ENCODE results near the gene PRDM8. TPM values are rescaled to one million over a fixed set of nuclear protein-coding genes. Genes with fewer than 3 reads are reported as not detected.

Gene PRDM8
- total and polyA plus RNA-seq, 2 of the 8 experiments (the other 6 are each of a cell fraction or from before 2014, with no cell fraction given) = not detected

DNA sequence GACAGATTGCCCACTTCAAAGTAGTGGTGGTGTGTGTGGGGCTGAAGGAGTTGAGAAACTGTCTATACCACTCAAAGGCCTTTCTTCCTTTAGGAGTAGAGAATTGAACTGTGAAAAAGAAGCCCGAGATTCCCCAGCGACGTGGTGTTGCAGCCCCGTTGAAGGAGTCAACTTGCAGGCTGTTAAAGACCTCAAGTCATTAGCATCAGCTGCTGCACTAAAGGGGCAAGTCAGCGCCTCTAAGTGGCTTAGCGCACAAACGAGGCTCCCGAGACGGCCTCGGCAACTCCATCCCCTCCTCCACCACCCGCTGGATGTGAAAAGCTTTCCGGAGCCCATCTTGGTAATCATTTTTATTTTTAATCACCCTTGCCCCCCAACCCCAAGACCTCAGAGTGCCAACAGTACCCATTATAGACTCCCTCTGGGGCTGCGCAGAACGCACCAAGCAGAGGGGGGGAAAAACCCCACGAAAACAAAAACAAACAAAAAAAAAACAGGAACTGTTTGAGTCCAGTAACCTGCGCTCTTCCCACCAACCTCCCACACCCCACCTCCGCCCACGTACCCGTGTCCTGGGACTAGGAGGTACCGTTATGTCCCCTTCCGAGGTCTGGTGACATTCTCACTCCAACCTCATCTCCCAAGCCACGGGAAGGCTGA lies 913 bp upstream of the PRDM8 start (continued):
- TF ChIP-seq HDAC6 (IDR thresholded peaks at IDR 0.05; ENCODE audit: low read depth, low read length) (no peak), KDM1A (IDR thresholded peaks at IDR 0.05; ENCODE audit: borderline replicate concordance, low read length) (no peak), RAD21 (IDR thresholded peaks at IDR 0.05 in 1 of 2, conservative IDR thresholded peaks at IDR 0.05 in 1 of 2; ENCODE audit: low read depth in 2 of 2, low read length in 2 of 2) (no peak), CTBP2 (IDR thresholded peaks at IDR 0.05; ENCODE audit: borderline replicate concordance, insufficient read depth, insufficient read length, low read length) (peak; percentile 80), POLR2A (IDR thresholded peaks at IDR 0.05; ENCODE audit: control extremely low read depth in 1 of 2, low read depth in 2 of 2, low read length in 2 of 2) (no peak), CBX5 (IDR thresholded peaks at IDR 0.05; ENCODE audit: low read depth, low read length) (no peak), TCF12 (IDR thresholded peaks at IDR 0.05; ENCODE audit: low read depth, low read length) (0 out of 2 replicates have a peak, but pooled peaks have one; percentile 59), CHD1 (IDR thresholded peaks at IDR 0.05; ENCODE audit: low read depth, low read length) (no peak), NRF1 (IDR thresholded peaks at IDR 0.05; ENCODE audit: low read depth, low read length) (no peak), FOSL1 (IDR thresholded peaks at IDR 0.05; ENCODE audit: insufficient read depth, low read depth, low read length) (no peak), NANOG (IDR thresholded peaks at IDR 0.05; ENCODE audit: insufficient read depth, low read depth, low read length, poor library complexity, severe bottlenecking) (peak; percentile 12), SP2 (IDR thresholded peaks at IDR 0.05; ENCODE audit: low read length) (no peak), EP300 (IDR thresholded peaks at IDR 0.05; ENCODE audit: borderline replicate concordance in 1 of 2, low read depth in 2 of 2, low read length in 2 of 2) (no peak), ZNF274 (IDR thresholded peaks at IDR 0.05; ENCODE audit: borderline replicate concordance, extremely low read depth, low read length) (no peak), CTCF (IDR thresholded peaks at IDR 0.05; ENCODE audit: control extremely low read depth in 1 of 3, insufficient read depth in 1 of 3, low read depth in 1 of 3, low read length in 3 of 3) (no peak), CHD2 (IDR thresholded peaks at IDR 0.05; ENCODE audit: low read length) (no peak), POU5F1 (IDR thresholded peaks at IDR 0.05; ENCODE audit: low read depth, low read length) (no peak), SAP30 (IDR thresholded peaks at IDR 0.05; ENCODE audit: insufficient read depth, insufficient replicate concordance, low read length) (no peak), POLR2AphosphoS5 (IDR thresholded peaks at IDR 0.05; ENCODE audit: low read depth, low read length) (peak; percentile 95), MAFK (IDR thresholded peaks at IDR 0.05; ENCODE audit: low read depth, low read length) (no peak)
- TF ChIP-seq, protein P1, sequence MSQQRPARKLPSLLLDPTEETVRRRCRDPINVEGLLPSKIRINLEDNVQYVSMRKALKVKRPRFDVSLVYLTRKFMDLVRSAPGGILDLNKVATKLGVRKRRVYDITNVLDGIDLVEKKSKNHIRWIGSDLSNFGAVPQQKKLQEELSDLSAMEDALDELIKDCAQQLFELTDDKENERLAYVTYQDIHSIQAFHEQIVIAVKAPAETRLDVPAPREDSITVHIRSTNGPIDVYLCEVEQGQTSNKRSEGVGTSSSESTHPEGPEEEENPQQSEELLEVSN (IDR thresholded peaks at IDR 0.05) = no peak

Measured in H1 (cell line).